ENCODE results near the gene INSYN1.

INSYN1 gene

DNA sequence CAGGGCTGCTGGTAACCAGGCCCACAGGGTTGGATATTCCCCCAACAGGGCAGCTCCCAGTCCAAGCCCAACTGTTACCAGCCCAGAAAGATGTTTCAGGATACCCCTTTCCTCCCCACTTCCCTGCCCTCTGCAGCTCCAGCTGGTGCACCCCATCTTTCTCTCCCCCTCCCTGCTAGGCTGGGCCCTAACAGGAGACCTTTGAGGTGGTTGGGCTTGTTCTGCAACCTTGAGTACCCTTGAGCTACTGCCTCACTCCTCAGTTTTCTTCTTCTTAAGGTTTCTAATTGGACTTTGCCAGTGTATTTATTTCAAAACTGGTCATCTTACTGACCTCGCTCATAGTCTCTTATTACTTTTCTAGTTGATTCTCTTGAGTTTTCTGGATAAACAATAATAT, 16.9 kb upstream of the INSYN1 start:
- H3K4me3 ChIP-seq (ENCODE audit: insufficient read depth, low read length, poor library complexity, severe bottlenecking), result no peak overlapping the region
- TF ChIP-seq, protein P1, sequence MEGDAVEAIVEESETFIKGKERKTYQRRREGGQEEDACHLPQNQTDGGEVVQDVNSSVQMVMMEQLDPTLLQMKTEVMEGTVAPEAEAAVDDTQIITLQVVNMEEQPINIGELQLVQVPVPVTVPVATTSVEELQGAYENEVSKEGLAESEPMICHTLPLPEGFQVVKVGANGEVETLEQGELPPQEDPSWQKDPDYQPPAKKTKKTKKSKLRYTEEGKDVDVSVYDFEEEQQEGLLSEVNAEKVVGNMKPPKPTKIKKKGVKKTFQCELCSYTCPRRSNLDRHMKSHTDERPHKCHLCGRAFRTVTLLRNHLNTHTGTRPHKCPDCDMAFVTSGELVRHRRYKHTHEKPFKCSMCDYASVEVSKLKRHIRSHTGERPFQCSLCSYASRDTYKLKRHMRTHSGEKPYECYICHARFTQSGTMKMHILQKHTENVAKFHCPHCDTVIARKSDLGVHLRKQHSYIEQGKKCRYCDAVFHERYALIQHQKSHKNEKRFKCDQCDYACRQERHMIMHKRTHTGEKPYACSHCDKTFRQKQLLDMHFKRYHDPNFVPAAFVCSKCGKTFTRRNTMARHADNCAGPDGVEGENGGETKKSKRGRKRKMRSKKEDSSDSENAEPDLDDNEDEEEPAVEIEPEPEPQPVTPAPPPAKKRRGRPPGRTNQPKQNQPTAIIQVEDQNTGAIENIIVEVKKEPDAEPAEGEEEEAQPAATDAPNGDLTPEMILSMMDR (IDR thresholded peaks at IDR 0.05; ENCODE audit: insufficient read depth, low read length, poor library complexity, severe bottlenecking), result no peak
- no peak for TF ChIP-seq EZH2phosphoT487 (conservative IDR thresholded peaks at IDR 0.05; ENCODE audit: low read length)
- no peak overlapping the region for H3K4me2 ChIP-seq (ENCODE audit: low read depth, low read length, poor library complexity, severe bottlenecking)
- no peak overlapping the region for H2AFZ ChIP-seq (ENCODE audit: low read depth, low read length, severe bottlenecking)
- no peaks in the 10 kb centered on the region for H3K9me3 ChIP-seq (ENCODE audit: insufficient read depth, low read length)
- no peaks in the 10 kb centered on the region for H3K79me2 ChIP-seq (ENCODE audit: insufficient read depth, low read length)
- no peaks in the 10 kb centered on the region for H3K9me2 ChIP-seq (replicated peaks; ENCODE audit: insufficient read depth, low read length)
- H3K27ac ChIP-seq (ENCODE audit: low read depth, low read length), result no peak overlapping the region
- no peaks in the 10 kb centered on the region for H3K36me3 ChIP-seq (ENCODE audit: low read length)
- no peaks in the 10 kb centered on the region for H3K27me3 ChIP-seq (ENCODE audit: low read length)
- H3F3A ChIP-seq (ENCODE audit: insufficient read depth), result no peaks in the 10 kb centered on the region
- H4K20me1 ChIP-seq (ENCODE audit: low read depth, low read length), result no peaks in the 10 kb centered on the region
- H3K9ac ChIP-seq (ENCODE audit: low read length), result no peak overlapping the region

DNA sequence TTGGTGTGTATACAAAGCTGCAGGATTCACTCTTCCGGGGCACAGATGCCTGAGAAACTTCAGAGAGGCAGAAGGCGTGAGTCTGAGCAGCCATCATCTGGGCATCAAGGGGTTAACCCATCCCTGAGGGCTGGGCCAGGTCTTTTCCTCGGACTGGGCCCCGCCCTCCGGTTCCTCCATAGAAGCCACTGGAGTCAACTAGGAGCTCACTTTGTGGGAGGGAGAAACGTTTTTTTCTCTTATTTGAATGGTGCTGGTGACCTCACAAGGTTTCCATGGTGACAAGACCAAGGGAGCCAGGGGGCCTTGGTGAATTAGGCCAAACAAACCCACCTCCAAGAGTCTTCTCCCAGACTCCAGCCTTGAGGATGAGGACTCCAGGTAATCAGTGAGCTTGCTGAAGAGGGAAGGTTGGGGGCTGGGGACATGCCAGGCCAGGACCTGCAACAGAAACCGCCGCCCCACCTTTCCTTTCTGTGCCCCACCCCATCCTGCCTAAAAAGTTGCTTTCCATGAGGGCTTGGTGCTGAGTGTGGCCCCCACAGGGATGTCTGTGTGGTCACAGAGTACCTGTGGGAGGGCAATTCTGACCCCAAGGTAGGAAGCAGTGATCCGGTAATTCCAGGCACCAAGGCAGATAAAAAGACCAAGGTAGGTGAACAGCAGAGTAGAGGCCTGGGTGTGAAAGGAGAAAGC, 14.8 kb upstream of the INSYN1 start:
- Histone ChIP-seq H3K27me3 (ENCODE audit: low read length) (no peaks in the 10 kb centered on the region), H3K4me3 (ENCODE audit: insufficient read depth, low read length, poor library complexity, severe bottlenecking) (no peak overlapping the region), H3K9me3 (ENCODE audit: insufficient read depth, low read length) (no peaks in the 10 kb centered on the region), H3F3A (ENCODE audit: insufficient read depth) (no peaks in the 10 kb centered on the region), H4K20me1 (ENCODE audit: low read depth, low read length) (no peaks in the 10 kb centered on the region), H3K79me2 (ENCODE audit: insufficient read depth, low read length) (no peaks in the 10 kb centered on the region), H3K36me3 (ENCODE audit: low read length) (no peaks in the 10 kb centered on the region), H3K9ac (ENCODE audit: low read length) (no peak overlapping the region), H3K9me2 (replicated peaks; ENCODE audit: insufficient read depth, low read length) (no peaks in the 10 kb centered on the region), H3K4me2 (ENCODE audit: low read depth, low read length, poor library complexity, severe bottlenecking) (no peak overlapping the region), H3K27ac (ENCODE audit: low read depth, low read length) (no peak overlapping the region), H2AFZ (ENCODE audit: low read depth, low read length, severe bottlenecking) (no peak overlapping the region)
- TF ChIP-seq, protein P1 (IDR thresholded peaks at IDR 0.05; ENCODE audit: insufficient read depth, low read length, poor library complexity, severe bottlenecking), result no peak
- no peak for TF ChIP-seq EZH2phosphoT487 (conservative IDR thresholded peaks at IDR 0.05; ENCODE audit: low read length)

DNA sequence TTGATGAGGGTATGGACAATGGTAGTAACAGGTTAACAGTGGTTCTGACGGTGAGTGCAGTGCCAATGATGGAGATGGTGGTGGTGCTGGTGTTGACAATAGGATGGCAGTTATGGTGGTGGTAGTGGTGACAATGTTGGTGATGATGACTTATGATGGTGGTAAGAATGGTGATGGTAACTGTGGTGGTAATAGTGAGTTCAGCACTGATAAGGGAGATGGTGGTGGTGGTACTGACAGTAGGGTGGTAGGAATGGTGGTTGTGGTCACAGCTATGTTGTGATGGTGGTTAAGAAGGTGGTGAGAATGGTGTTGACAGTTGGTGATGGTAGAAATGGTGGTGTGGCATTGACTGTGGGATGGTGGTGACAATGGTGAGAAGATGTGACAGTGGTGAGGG, 13.4 kb upstream of the INSYN1 start:
- Histone ChIP-seq H3K9ac (ENCODE audit: low read length) (no peak overlapping the region), H3K27me3 (ENCODE audit: low read length) (no peaks in the 10 kb centered on the region), H3K79me2 (ENCODE audit: insufficient read depth, low read length) (no peaks in the 10 kb centered on the region), H3K4me2 (ENCODE audit: low read depth, low read length, poor library complexity, severe bottlenecking) (no peak overlapping the region), H4K20me1 (ENCODE audit: low read depth, low read length) (no peaks in the 10 kb centered on the region), H3F3A (ENCODE audit: insufficient read depth) (no peaks in the 10 kb centered on the region), H2AFZ (ENCODE audit: low read depth, low read length, severe bottlenecking) (no peak overlapping the region), H3K9me3 (ENCODE audit: insufficient read depth, low read length) (no peaks in the 10 kb centered on the region), H3K36me3 (ENCODE audit: low read length) (no peaks in the 10 kb centered on the region), H3K9me2 (replicated peaks; ENCODE audit: insufficient read depth, low read length) (no peaks in the 10 kb centered on the region), H3K27ac (ENCODE audit: low read depth, low read length) (no peak overlapping the region), H3K4me3 (ENCODE audit: insufficient read depth, low read length, poor library complexity, severe bottlenecking) (no peak overlapping the region)
- TF ChIP-seq, protein P1 (IDR thresholded peaks at IDR 0.05; ENCODE audit: insufficient read depth, low read length, poor library complexity, severe bottlenecking), result no peak
- TF ChIP-seq EZH2phosphoT487 (conservative IDR thresholded peaks at IDR 0.05; ENCODE audit: low read length), result no peak
